Calu3 (cell line): Measurements from ENCODE around the gene EARS2. TPM values are rescaled to one million over a fixed set of nuclear protein-coding genes. Genes with fewer than 3 reads are reported as not detected.

Experiments
- BruUV-seq: library from RNA; stranded (reverse); fragments of 400-500 nt; replicated peaks from 2 replicates; lab custom pipeline; 2021; lab: Mats Ljungman, UMichigan
- CTCF ChIA-PET: fragments of 300-600 bp; sonication (Branson Sonifier 250); formaldehyde crosslinking; loops from one replicate; lab custom pipeline; 2022; ENCODE audit warnings: antibody characterized with exemption; lab: Charles Lee
- DNase-seq: peaks from one replicate; pipeline ENCODE4 v3.0.0; 2022
- H3K27ac Mint-ChIP-seq: one replicate; pipeline ENCODE4 v1.8.0; 2022; ENCODE audit warnings: mixed read lengths; ENCODE audit not compliant: unreplicated experiment
- H3K27me3 Mint-ChIP-seq: one replicate; pipeline ENCODE4 v1.8.0; 2022; ENCODE audit warnings: mixed read lengths; ENCODE audit not compliant: unreplicated experiment
- H3K36me3 Mint-ChIP-seq: one replicate; pipeline ENCODE4 v1.8.0; 2022; ENCODE audit warnings: mild to moderate bottlenecking, moderate library complexity, mixed read lengths; ENCODE audit not compliant: insufficient read depth, unreplicated experiment
- H3K4me1 Mint-ChIP-seq: one replicate; pipeline ENCODE4 v1.8.0; 2022; ENCODE audit warnings: mild to moderate bottlenecking, low read depth, mixed read lengths; ENCODE audit not compliant: unreplicated experiment
- H3K4me3 Mint-ChIP-seq: one replicate; pipeline ENCODE4 v1.8.0; 2022; ENCODE audit warnings: mild to moderate bottlenecking, low read depth, moderate library complexity, mixed read lengths; ENCODE audit not compliant: unreplicated experiment
- H3K9me3 Mint-ChIP-seq: one replicate; pipeline ENCODE4 v1.8.0; 2022; ENCODE audit warnings: low read depth, mixed read lengths; ENCODE audit not compliant: unreplicated experiment
- CTCF ChIP-seq: fragments of 200-600 bp; IDR thresholded peaks from one replicate; pipeline ENCODE4 v1.8.0; 2022; ENCODE audit warnings: antibody characterized with exemption; ENCODE audit not compliant: unreplicated experiment
- intact Hi-C: fragments of 100-400 bp; cut with micrococcal nuclease; formaldehyde crosslinking; loops from one replicate; pipeline ENCODE4 v1.10.0; 2022; ENCODE audit not compliant: unreplicated experiment
- total RNA-seq: library from RNA; stranded (reverse); gene quantifications from 2 replicates; pipeline ENCODE4 v1.2.3, GENCODE V29; 2022

Gene EARS2
- total RNA-seq, 1 experiment from 2014 or later: 45.9 TPM

DNA sequence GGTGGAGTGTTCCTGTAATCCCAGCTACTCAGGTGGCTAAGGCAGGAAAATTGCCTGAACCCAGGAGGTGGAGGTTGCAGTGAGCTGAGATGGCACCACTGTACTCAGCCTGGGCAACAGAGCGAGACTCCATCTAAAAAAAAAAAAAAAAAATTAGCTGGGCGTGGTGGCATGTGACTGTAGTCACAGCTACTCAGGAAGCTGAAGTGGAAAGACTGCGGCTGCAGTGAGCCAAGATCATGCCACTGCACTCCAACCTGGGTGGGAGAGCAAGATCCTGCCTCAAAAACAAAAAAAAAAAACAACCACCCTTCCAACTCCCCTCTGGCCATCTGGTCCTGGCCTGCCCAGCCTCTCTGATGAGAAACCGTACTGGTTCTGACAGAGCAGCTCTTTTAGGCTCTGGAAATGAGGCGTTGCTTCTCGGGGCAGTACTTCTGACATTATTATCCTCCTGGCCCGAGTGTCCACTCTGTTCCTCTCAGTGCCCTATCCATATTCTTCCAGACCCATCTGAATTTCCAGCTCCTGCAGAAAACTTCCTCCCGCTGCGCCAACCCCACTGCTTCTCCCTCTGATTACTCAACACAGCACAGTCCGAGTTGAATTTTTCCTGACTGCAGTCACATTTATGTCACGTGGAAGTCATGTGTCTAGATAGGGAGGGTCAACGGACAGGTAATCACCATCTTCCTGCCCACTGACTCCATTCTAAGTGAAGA, 60.2 kb downstream of the EARS2 start:
- no TSS peak for BruUV-seq
- H3K27ac Mint-ChIP-seq: peak overlapping the region; percentile 62
- intact Hi-C loops: no loop called here
- peak overlapping the region; percentile 28 for H3K4me3 Mint-ChIP-seq
- TF ChIP-seq CTCF: no peak
- peaks cover 40% of the 10 kb centered on the region for H3K4me1 Mint-ChIP-seq
- no peaks in the 10 kb centered on the region for H3K9me3 Mint-ChIP-seq
- CTCF ChIA-PET: interaction anchor here (0.7 kb wide), 1 partner anchor 1405 kb away, joined by 6 read pairs; no protein-coding TSS in a partner anchor
- H3K36me3 Mint-ChIP-seq: peaks cover 23% of the 10 kb centered on the region
- H3K27me3 Mint-ChIP-seq: no peaks in the 10 kb centered on the region
- no peak for DNase-seq

- TF ChIP-seq CTCF: no peak
- BruUV-seq: no TSS peak
- Mint-ChIP-seq H3K36me3 (peaks cover 35% of the 10 kb centered on the region), H3K4me1 (peaks cover 43% of the 10 kb centered on the region), H3K4me3 (no peak overlapping the region), H3K27me3 (no peaks in the 10 kb centered on the region), H3K9me3 (no peaks in the 10 kb centered on the region), H3K27ac (no peak overlapping the region)
- DNase-seq: no peak
- CTCF ChIA-PET: interaction anchor here (0.6 kb wide), 1 partner anchor 54 kb away, joined by 5 read pairs; no protein-coding TSS in a partner anchor
- intact Hi-C loops: no loop called here
These were observed 61.5 kb downstream of the EARS2 start for GRCh38 chr16:23495671-23496070.

DNA sequence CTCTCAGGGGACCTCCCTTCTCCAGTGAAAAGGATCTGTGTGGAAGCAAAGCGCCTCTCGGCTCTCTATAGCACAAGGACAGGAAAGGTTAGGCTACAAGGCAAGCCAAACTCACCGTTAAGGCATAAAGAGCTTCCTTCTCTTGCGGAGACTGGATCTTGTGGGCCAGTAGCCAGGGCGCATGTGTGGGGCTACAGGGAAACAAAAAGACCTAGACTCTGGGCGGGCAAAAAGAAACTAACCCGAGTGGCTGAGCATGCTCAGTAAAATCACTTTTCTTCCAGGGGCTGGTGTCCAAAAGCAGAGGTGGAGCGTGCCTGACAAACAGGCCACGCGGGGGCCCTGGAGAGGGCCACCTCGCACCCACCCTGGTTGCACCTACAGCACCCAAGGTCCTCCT, 63.0 kb downstream of the EARS2 start:
- BruUV-seq: no TSS peak
- no peak for TF ChIP-seq CTCF

DNA sequence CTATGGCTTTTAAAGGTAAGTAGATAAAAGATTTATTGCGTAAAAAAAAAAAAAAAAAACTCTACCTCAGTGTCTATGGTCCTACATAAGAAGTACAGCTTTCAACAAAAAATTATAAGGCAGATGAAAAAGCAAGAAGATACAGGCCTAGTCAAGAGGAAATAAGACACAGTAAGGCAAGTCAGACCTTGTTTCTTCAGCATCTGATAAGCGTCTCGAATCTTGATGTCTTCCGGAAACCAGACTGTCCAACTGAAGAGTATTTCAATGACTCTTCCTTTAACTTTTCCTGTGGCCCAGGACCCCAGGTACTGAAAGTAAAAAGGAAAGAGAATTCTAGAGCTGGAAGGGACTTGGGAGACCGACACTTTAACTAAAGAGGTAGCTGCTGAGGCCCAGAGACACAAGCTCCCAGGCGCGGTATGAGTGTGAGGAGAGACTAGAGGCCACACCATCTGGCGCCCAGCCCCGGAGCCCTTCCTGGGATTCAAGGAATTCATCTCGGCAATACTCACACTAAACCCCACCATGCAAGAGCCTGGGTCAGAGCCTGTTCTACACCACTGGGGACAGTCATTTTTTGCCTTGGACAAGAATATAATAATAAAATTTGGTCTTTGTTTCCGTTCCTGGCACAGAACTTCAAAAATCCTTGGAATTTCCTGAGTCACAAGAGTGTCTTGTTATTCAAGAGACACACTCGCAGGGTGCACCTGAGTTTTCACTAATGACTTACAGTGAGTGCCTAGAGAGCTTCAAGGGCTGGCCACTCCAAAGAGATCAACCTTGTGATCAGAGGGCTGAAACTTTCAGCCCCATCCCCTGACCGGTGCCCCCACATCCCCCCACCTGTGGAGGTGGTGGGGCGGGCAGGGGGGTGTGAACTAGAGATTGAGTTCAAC, 65.4 kb downstream of the EARS2 start:
- BruUV-seq: no TSS peak
- TF ChIP-seq CTCF: no peak
- H3K4me3 Mint-ChIP-seq: no peak overlapping the region
- H3K27ac Mint-ChIP-seq: peak overlapping the region; percentile 60
- H3K27me3 Mint-ChIP-seq: no peaks in the 10 kb centered on the region
- peaks cover 48% of the 10 kb centered on the region for H3K36me3 Mint-ChIP-seq
- DNase-seq: no peak
- H3K9me3 Mint-ChIP-seq: no peaks in the 10 kb centered on the region
- intact Hi-C loops: no loop called here
- peaks cover 15% of the 10 kb centered on the region for H3K4me1 Mint-ChIP-seq
- CTCF ChIA-PET: interaction anchor here (0.6 to 1.1 kb wide), 3 partner anchors 14 to 105 kb away, joined by 3 to 5 read pairs (median 3); partner anchors contain the start of gene NDUFAB1

More for the DNA sequence above, 63.0 kb downstream of the EARS2 start:
- CTCF ChIA-PET: no interaction called here
- peaks cover 35% of the 10 kb centered on the region for H3K4me1 Mint-ChIP-seq
- H3K9me3 Mint-ChIP-seq: no peaks in the 10 kb centered on the region
- H3K4me3 Mint-ChIP-seq: no peak overlapping the region
- H3K36me3 Mint-ChIP-seq: peaks cover 45% of the 10 kb centered on the region
- no peak for DNase-seq
- H3K27me3 Mint-ChIP-seq: no peaks in the 10 kb centered on the region
- H3K27ac Mint-ChIP-seq: no peak overlapping the region
- intact Hi-C loops: no loop called here
